HEK293 (cell line): ENCODE data around the gene MAGEB16.

Experiments
- CTCF ChIA-PET: fragments of 350-600 bp; formaldehyde crosslinking; extraction: SDS; loops from one replicate; lab custom pipeline; 2021; ENCODE audit warnings: antibody characterized with exemption; lab: Yijun Ruan, JAX
- POLR2A ChIA-PET: fragments of 300-600 bp; formaldehyde crosslinking; extraction: SDS; loops from one replicate; lab custom pipeline; 2020; ENCODE audit warnings: antibody characterized with exemption, inconsistent platforms; lab: Yijun Ruan, JAX
- H3K27ac ChIP-seq: fragments of 200-500 bp; sonication (Bioruptor generic); 2 replicates; pipeline ENCODE4 v1.5.1; 2014; ENCODE audit warnings: low read depth, low read length, control low read depth, inconsistent platforms; ENCODE audit errors: extremely low read depth
- H3K36me3 ChIP-seq, 2 experiments: fragments of 200-500 bp in 1 of 2; sonication (Bioruptor generic) in 1 of 2; 1 replicate in 1 of 2; 2 replicates in 1 of 2; pipeline ENCODE4 v1.5.1; 2014 to 2017; ENCODE audit warnings: inconsistent platforms in 2 of 2, low read length in 2 of 2; ENCODE audit not compliant: control insufficient read depth in 2 of 2, insufficient read depth in 1 of 2
- H3K4me1 ChIP-seq: fragments of 200-500 bp; sonication (Bioruptor generic); 2 replicates; pipeline ENCODE4 v1.5.1; 2014; ENCODE audit warnings: mild to moderate bottlenecking, low read length, inconsistent platforms; ENCODE audit not compliant: control insufficient read depth, insufficient read depth
- H3K4me3 ChIP-seq: 2 replicates; pipeline ENCODE4 v1.5.1; 2011; ENCODE audit warnings: low read depth, mild to moderate bottlenecking, control low read depth, low read length, moderate library complexity
- H3K9me3 ChIP-seq: fragments of 200-500 bp; sonication (Bioruptor generic); 2 replicates; pipeline ENCODE4 v1.5.1; 2014; ENCODE audit warnings: low read depth, low read length, inconsistent platforms; ENCODE audit not compliant: control insufficient read depth, insufficient read depth
- REPIN1 ChIP-seq: fragments of 450-650 bp; formaldehyde crosslinking; IDR thresholded peaks from 2 replicates; pipeline ENCODE4 v1.5.1; 2017; ENCODE audit warnings: missing biosample characterization, missing genetic modification characterization, low read depth
- ZNF140 ChIP-seq: fragments of 450-650 bp; formaldehyde crosslinking; IDR thresholded peaks from 2 replicates; pipeline ENCODE4 v1.5.1; 2016; ENCODE audit warnings: missing biosample characterization, missing genetic modification characterization
- ZNF311 ChIP-seq: fragments of 450-650 bp; formaldehyde crosslinking; IDR thresholded peaks from 2 replicates; pipeline ENCODE4 v1.5.1; 2017; ENCODE audit warnings: missing biosample characterization, missing genetic modification characterization, borderline replicate concordance
- ZNF501 ChIP-seq: fragments of 450-650 bp; formaldehyde crosslinking; IDR thresholded peaks from 2 replicates; pipeline ENCODE4 v1.5.1; 2016; ENCODE audit warnings: missing biosample characterization, missing genetic modification characterization
- ZNF571 ChIP-seq: fragments of 450-650 bp; formaldehyde crosslinking; IDR thresholded peaks from 2 replicates; pipeline ENCODE4 v1.5.0; 2017; ENCODE audit warnings: missing biosample characterization, missing genetic modification characterization
- ZNF621 ChIP-seq: fragments of 450-650 bp; formaldehyde crosslinking; IDR thresholded peaks from 2 replicates; pipeline ENCODE4 v1.5.1; 2017; ENCODE audit warnings: missing biosample characterization, missing genetic modification characterization
- ZNF701 ChIP-seq: fragments of 450-650 bp; formaldehyde crosslinking; IDR thresholded peaks from 2 replicates; pipeline ENCODE4 v1.5.1; 2016; ENCODE audit warnings: missing biosample characterization, missing genetic modification characterization
- ZNF776 ChIP-seq: fragments of 450-650 bp; formaldehyde crosslinking; IDR thresholded peaks from 2 replicates; pipeline ENCODE4 v1.5.0; 2017; ENCODE audit warnings: missing biosample characterization, missing genetic modification characterization, borderline replicate concordance
- ZNF777 ChIP-seq: fragments of 450-650 bp; formaldehyde crosslinking; IDR thresholded peaks from 2 replicates; pipeline ENCODE4 v1.5.1; 2017; ENCODE audit warnings: missing biosample characterization, missing genetic modification characterization, borderline replicate concordance
- ZNF830 ChIP-seq: fragments of 450-650 bp; IDR thresholded peaks from 2 replicates; pipeline ENCODE4 v1.5.0; 2018; ENCODE audit warnings: missing biosample characterization, missing genetic modification characterization, low read depth, mild to moderate bottlenecking, moderate library complexity
- TF ChIP-seq, protein P1 (sequence below): fragments of 450-650 bp; formaldehyde crosslinking; IDR thresholded peaks from 2 replicates; pipeline ENCODE4 v1.5.1; 2016; ENCODE audit warnings: missing biosample characterization, missing genetic modification characterization
- TF ChIP-seq, protein P2 (sequence below): fragments of 450-650 bp; formaldehyde crosslinking; IDR thresholded peaks from 2 replicates; pipeline ENCODE4 v1.5.1; 2017; ENCODE audit warnings: missing biosample characterization, missing genetic modification characterization
- TF ChIP-seq, protein P3 (sequence below): fragments of 450-650 bp; formaldehyde crosslinking; IDR thresholded peaks from 2 replicates; pipeline ENCODE4 v1.5.1; 2016; ENCODE audit warnings: missing biosample characterization, missing genetic modification characterization
- TF ChIP-seq, protein P4 (sequence below): fragments of 450-650 bp; formaldehyde crosslinking; IDR thresholded peaks from 2 replicates; pipeline ENCODE4 v1.5.1; 2016; ENCODE audit warnings: missing biosample characterization, missing genetic modification characterization
- TF ChIP-seq, protein P5 (sequence below): fragments of 450-650 bp; formaldehyde crosslinking; IDR thresholded peaks from 2 replicates; pipeline ENCODE4 v1.5.1; 2017; ENCODE audit warnings: missing biosample characterization, missing genetic modification characterization
- TF ChIP-seq, protein P6 (sequence below): fragments of 450-650 bp; formaldehyde crosslinking; IDR thresholded peaks from 2 replicates; pipeline ENCODE4 v1.5.0; 2017; ENCODE audit warnings: missing biosample characterization, missing genetic modification characterization, borderline replicate concordance

MAGEB16 gene

DNA sequence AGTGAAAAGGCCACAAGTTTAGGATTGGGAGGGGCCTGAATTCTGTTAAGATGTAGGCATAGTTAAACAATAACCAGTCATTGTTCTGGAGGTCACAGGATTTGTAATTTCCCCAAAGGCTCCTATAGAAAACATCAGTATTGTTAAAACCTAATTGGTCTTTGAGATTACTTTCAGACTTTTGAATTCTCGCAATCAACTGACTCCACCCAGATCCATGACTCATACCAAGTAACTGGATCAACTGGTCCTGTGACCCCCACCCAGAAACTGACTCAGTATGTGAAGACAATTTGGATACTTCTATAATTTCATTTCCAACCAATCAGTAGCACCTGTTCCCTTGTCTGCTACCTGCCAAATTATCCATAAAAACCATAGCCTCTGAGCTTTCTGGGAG, 28.4 kb downstream of the MAGEB16 start:
- TF ChIP-seq ZNF571 (tag by site-specific recombination) (no peak), ZNF501 (tag by site-specific recombination) (no peak), ZNF830 (tag by site-specific recombination) (no peak), REPIN1 (tag by site-specific recombination) (no peak), ZNF701 (tag by site-specific recombination) (no peak), ZNF776 (tag by site-specific recombination) (no peak), ZNF621 (tag by site-specific recombination) (no peak), ZNF311 (no peak), ZNF140 (tag by site-specific recombination) (no peak)
- TF ChIP-seq, protein P1, sequence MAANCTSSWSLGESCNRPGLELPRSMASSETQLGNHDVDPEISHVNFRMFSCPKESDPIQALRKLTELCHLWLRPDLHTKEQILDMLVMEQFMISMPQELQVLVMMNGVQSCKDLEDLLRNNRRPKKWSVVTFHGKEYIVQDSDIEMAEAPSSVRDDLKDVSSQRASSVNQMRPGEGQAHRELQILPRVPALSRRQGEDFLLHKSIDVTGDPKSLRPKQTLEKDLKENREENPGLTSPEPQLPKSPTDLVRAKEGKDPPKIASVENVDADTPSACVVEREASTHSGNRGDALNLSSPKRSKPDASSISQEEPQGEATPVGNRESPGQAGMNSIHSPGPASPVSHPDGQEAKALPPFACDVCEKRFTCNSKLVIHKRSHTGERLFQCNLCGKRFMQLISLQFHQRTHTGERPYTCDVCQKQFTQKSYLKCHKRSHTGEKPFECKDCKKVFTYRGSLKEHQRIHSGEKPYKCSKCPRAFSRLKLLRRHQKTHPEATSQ (tag by site-specific recombination) = no peak
- TF ChIP-seq, protein P2, sequence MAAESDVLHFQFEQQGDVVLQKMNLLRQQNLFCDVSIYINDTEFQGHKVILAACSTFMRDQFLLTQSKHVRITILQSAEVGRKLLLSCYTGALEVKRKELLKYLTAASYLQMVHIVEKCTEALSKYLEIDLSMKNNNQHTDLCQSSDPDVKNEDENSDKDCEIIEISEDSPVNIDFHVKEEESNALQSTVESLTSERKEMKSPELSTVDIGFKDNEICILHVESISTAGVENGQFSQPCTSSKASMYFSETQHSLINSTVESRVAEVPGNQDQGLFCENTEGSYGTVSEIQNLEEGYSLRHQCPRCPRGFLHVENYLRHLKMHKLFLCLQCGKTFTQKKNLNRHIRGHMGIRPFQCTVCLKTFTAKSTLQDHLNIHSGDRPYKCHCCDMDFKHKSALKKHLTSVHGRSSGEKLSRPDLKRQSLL (tag by site-specific recombination) = no peak
- TF ChIP-seq, protein P3, sequence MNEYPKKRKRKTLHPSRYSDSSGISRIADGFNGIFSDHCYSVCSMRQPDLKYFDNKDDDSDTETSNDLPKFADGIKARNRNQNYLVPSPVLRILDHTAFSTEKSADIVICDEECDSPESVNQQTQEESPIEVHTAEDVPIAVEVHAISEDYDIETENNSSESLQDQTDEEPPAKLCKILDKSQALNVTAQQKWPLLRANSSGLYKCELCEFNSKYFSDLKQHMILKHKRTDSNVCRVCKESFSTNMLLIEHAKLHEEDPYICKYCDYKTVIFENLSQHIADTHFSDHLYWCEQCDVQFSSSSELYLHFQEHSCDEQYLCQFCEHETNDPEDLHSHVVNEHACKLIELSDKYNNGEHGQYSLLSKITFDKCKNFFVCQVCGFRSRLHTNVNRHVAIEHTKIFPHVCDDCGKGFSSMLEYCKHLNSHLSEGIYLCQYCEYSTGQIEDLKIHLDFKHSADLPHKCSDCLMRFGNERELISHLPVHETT (tag by site-specific recombination) = no peak
- TF ChIP-seq, protein P4, sequence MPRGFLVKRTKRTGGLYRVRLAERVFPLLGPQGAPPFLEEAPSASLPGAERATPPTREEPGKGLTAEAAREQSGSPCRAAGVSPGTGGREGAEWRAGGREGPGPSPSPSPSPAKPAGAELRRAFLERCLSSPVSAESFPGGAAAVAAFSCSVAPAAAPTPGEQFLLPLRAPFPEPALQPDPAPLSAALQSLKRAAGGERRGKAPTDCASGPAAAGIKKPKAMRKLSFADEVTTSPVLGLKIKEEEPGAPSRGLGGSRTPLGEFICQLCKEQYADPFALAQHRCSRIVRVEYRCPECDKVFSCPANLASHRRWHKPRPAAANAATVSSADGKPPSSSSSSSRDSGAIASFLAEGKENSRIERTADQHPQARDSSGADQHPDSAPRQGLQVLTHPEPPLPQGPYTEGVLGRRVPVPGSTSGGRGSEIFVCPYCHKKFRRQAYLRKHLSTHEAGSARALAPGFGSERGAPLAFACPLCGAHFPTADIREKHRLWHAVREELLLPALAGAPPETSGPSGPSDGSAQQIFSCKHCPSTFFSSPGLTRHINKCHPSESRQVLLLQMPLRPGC (tag by site-specific recombination) = no peak
- TF ChIP-seq, protein P5, sequence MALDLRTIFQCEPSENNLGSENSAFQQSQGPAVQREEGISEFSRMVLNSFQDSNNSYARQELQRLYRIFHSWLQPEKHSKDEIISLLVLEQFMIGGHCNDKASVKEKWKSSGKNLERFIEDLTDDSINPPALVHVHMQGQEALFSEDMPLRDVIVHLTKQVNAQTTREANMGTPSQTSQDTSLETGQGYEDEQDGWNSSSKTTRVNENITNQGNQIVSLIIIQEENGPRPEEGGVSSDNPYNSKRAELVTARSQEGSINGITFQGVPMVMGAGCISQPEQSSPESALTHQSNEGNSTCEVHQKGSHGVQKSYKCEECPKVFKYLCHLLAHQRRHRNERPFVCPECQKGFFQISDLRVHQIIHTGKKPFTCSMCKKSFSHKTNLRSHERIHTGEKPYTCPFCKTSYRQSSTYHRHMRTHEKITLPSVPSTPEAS (tag by site-specific recombination) = no peak
- H3K36me3 ChIP-seq = no peaks in the 10 kb centered on the region
- H3K27ac ChIP-seq = no peak overlapping the region
- ChIA-PET CTCF (no interaction called here), POLR2A (no interaction called here)
- H3K4me1 ChIP-seq = no peaks in the 10 kb centered on the region
- no peaks in the 10 kb centered on the region for H3K9me3 ChIP-seq
- H3K4me3 ChIP-seq = no peak overlapping the region

DNA sequence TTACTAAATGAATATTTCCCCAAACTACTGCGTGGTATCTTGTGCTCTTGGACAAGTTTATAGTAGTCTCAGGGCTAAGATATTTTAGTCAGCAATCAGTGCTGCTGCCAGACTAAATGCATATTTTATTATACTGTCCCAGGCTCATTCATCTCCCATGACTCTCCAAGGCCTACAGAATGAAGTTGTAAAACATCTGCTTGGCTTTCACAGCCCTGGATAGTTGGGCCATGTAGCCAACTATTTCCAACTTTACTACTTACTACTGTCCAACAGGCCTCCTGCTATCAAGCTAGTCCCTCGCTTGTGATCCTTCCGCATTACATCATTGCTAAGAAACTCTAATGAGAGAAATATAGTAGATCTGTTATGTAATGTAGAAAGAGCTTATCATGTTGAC, 31.4 kb downstream of the MAGEB16 start:
- H3K27ac ChIP-seq = no peak overlapping the region
- CTCF ChIA-PET = no interaction called here
- H3K4me3 ChIP-seq = no peak overlapping the region
- TF ChIP-seq, protein P6, sequence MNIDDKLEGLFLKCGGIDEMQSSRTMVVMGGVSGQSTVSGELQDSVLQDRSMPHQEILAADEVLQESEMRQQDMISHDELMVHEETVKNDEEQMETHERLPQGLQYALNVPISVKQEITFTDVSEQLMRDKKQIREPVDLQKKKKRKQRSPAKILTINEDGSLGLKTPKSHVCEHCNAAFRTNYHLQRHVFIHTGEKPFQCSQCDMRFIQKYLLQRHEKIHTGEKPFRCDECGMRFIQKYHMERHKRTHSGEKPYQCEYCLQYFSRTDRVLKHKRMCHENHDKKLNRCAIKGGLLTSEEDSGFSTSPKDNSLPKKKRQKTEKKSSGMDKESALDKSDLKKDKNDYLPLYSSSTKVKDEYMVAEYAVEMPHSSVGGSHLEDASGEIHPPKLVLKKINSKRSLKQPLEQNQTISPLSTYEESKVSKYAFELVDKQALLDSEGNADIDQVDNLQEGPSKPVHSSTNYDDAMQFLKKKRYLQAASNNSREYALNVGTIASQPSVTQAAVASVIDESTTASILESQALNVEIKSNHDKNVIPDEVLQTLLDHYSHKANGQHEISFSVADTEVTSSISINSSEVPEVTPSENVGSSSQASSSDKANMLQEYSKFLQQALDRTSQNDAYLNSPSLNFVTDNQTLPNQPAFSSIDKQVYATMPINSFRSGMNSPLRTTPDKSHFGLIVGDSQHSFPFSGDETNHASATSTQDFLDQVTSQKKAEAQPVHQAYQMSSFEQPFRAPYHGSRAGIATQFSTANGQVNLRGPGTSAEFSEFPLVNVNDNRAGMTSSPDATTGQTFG (tag by site-specific recombination) = no peak
- no peak for TF ChIP-seq ZNF777
- TF ChIP-seq, all 188 proteins: peak for 0
- H3K4me1 ChIP-seq = no peaks in the 10 kb centered on the region
- H3K9me3 ChIP-seq = no peaks in the 10 kb centered on the region
- POLR2A ChIA-PET = no interaction called here
- no peaks in the 10 kb centered on the region for H3K36me3 ChIP-seq
